Endodermal cell (in vitro differentiated cells): ENCODE measurements around the gene MRPL32. TPM values are rescaled to one million over a fixed set of nuclear protein-coding genes. Genes with fewer than 3 reads are reported as not detected.

Source experiments
- DNase-seq: peaks from one replicate; pipeline ENCODE4 v3.0.0-alpha.2; 2017
- H3K27ac ChIP-seq: 2 replicates; pipeline ENCODE4 v1.5.1; 2013; ENCODE audit warnings: mild to moderate bottlenecking, low read depth, low read length, moderate library complexity
- H3K27me3 ChIP-seq: 2 replicates; pipeline ENCODE4 v1.6.1; 2013; ENCODE audit warnings: mild to moderate bottlenecking, low read length, moderate library complexity; ENCODE audit not compliant: insufficient read depth, control insufficient read depth, poor library complexity, severe bottlenecking
- H3K36me3 ChIP-seq: 2 replicates; pipeline ENCODE4 v1.7.0; 2013; ENCODE audit warnings: mild to moderate bottlenecking, low read length, moderate library complexity; ENCODE audit not compliant: control insufficient read depth, insufficient read depth
- H3K4me1 ChIP-seq: one replicate; pipeline ENCODE4 v1.7.0; 2013; ENCODE audit warnings: low read length; ENCODE audit not compliant: control insufficient read depth, insufficient read depth
- H3K4me3 ChIP-seq: 2 replicates; pipeline ENCODE4 v1.5.1; 2013; ENCODE audit warnings: mild to moderate bottlenecking, low read length, moderate library complexity
- H3K9ac ChIP-seq: 2 replicates; pipeline ENCODE4 v1.6.1; 2013; ENCODE audit warnings: mild to moderate bottlenecking, low read length, moderate library complexity; ENCODE audit not compliant: poor library complexity, severe bottlenecking; ENCODE audit errors: extremely low read depth
- H3K9me3 ChIP-seq: 2 replicates; pipeline ENCODE4 v1.6.1; 2013; ENCODE audit warnings: mild to moderate bottlenecking, low read length, moderate library complexity; ENCODE audit not compliant: control insufficient read depth
- H3K27ac Mint-ChIP-seq: 2 replicates; pipeline ENCODE4 v1.8.0; 2020; ENCODE audit warnings: mixed read lengths
- H3K27me3 Mint-ChIP-seq: 2 replicates; pipeline ENCODE4 v1.8.0; 2021; ENCODE audit warnings: mild to moderate bottlenecking, mixed read lengths; ENCODE audit not compliant: insufficient read depth
- H3K36me3 Mint-ChIP-seq: 2 replicates; pipeline ENCODE4 v1.8.0; 2020; ENCODE audit warnings: low read depth, mixed read lengths
- H3K4me1 Mint-ChIP-seq: 2 replicates; pipeline ENCODE4 v1.8.0; 2020; ENCODE audit warnings: mixed read lengths
- H3K4me3 Mint-ChIP-seq: 2 replicates; pipeline ENCODE4 v1.8.0; 2020; ENCODE audit warnings: mild to moderate bottlenecking, moderate library complexity, mixed read lengths
- H3K9me3 Mint-ChIP-seq: 2 replicates; pipeline ENCODE4 v1.8.0; 2020; ENCODE audit warnings: mild to moderate bottlenecking, mixed read lengths
- whole genome bisulfite sequencing, 2 experiments: methylation state at CpG; one replicate each; pipeline versions ENCODE4 v1.1.5 to v1.1.7; 2013; ENCODE audit warnings: missing lambda C conversion rate in 2 of 2, mixed read lengths in 1 of 2; ENCODE audit not compliant: insufficient coverage in 1 of 2, insufficient read length in 1 of 2; 5-methylcytosine and 5-hydroxymethylcytosine counted together
- total RNA-seq, 2 donors: library from RNA; stranded (reverse); fragmentation: NEBNext Ultra II Directional in 1 of 2; extraction: Animal tissue kit (Norgen Biotek cat#: 25700) in 1 of 2; gene quantifications; 2 replicates in 1 of 2; 3 replicates in 1 of 2; pipeline ENCODE4 v1.2.1, GENCODE V29; 2021
- TF ChIP-seq, protein P1 (sequence below): fragments of 200-600 bp; sonication (generic); conservative IDR thresholded peaks from 2 replicates; pipeline ENCODE4 v1.5.0; 2021; ENCODE audit warnings: antibody characterized with exemption, mild to moderate bottlenecking

Gene MRPL32
- total RNA-seq, 2 donors from 2014 or later, result 88.6 to 97.0 TPM

DNA sequence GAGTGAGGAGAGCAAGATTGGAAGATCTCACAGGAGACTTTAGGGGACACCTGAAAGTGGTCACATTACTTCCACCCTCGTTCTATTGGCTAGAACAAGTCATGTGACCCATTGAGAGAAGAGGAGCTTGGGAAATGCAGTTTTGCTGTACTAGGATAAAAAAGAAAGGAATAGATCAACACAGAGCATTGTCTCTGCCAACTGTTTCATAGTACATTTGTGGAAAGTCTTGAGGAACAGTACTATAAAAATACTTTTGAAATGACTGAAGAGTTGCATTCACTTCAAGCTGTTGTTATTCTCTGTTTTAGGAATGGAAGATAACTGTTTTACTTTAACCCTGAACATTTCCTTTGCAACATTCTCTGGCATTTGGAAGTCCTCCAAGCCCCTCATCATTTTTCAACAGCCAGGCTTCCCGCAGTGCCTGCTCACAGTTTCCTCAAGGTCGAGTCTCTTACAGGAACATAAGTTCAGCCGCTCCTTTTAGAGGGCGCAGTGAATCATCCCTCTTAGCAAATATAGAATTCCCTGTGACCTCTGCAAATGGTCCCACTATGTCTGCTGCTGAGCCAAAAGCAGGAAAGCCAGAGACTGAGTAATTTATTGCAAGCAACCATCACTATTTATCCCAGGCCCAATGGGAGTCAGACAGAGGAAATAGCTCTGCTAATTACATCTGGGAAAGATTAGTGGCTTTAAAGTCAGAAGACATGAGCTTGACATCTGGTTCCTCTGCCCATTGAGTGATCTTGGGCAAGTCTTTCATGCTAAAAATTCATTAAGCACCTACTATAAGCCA is 40.7 kb downstream of the MRPL32 start:
- no peak overlapping the region for H3K9ac ChIP-seq
- no peaks in the 10 kb centered on the region for H3K4me1 Mint-ChIP-seq
- no peaks in the 10 kb centered on the region for H3K27me3 Mint-ChIP-seq
- no peak overlapping the region for H3K27ac Mint-ChIP-seq
- H3K27ac ChIP-seq, result no peak overlapping the region
- peaks cover 44% of the 10 kb centered on the region for H3K9me3 ChIP-seq
- DNase-seq, result no peak
- 92 to 95% methylated on average over 4 to 5 of the region's 5 CpGs for WGBS, 2 experiments
- H3K4me1 ChIP-seq, result no peaks in the 10 kb centered on the region
- no peak overlapping the region for H3K4me3 Mint-ChIP-seq
- no peak overlapping the region for H3K4me3 ChIP-seq
- peaks cover 30% of the 10 kb centered on the region for H3K9me3 Mint-ChIP-seq
- H3K36me3 Mint-ChIP-seq, result peaks cover 47% of the 10 kb centered on the region
- peaks cover 19% of the 10 kb centered on the region for H3K36me3 ChIP-seq
- TF ChIP-seq, protein P1, sequence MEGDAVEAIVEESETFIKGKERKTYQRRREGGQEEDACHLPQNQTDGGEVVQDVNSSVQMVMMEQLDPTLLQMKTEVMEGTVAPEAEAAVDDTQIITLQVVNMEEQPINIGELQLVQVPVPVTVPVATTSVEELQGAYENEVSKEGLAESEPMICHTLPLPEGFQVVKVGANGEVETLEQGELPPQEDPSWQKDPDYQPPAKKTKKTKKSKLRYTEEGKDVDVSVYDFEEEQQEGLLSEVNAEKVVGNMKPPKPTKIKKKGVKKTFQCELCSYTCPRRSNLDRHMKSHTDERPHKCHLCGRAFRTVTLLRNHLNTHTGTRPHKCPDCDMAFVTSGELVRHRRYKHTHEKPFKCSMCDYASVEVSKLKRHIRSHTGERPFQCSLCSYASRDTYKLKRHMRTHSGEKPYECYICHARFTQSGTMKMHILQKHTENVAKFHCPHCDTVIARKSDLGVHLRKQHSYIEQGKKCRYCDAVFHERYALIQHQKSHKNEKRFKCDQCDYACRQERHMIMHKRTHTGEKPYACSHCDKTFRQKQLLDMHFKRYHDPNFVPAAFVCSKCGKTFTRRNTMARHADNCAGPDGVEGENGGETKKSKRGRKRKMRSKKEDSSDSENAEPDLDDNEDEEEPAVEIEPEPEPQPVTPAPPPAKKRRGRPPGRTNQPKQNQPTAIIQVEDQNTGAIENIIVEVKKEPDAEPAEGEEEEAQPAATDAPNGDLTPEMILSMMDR, result no peak
- H3K27me3 ChIP-seq, result no peaks in the 10 kb centered on the region

DNA sequence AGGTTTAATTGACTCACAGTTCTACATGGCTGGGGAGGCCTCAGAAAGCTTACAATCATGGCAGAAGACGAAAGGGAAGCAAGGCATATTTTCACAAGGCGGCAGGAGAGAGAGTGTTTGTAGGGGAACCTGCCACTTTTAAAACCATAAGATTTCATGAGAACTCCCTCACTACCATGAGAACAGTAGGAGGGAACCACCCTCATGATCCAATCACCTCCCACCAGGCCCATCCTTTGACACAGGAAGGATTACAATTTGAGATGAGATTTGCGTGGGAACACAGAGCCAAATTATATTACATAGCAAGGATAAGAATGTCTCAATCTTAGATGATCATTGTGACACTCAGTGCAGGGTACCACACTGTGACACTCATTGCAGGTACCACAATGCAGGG is 44.2 kb downstream of the MRPL32 start:
- no peaks in the 10 kb centered on the region for H3K27me3 ChIP-seq
- no peak overlapping the region for H3K9ac ChIP-seq
- Mint-ChIP-seq H3K27me3 (no peaks in the 10 kb centered on the region), H3K9me3 (peaks cover 5% of the 10 kb centered on the region), H3K27ac (no peak overlapping the region), H3K4me1 (no peaks in the 10 kb centered on the region), H3K36me3 (peaks cover 24% of the 10 kb centered on the region), H3K4me3 (no peak overlapping the region)
- H3K27ac ChIP-seq, result no peak overlapping the region
- H3K36me3 ChIP-seq, result peaks cover 7% of the 10 kb centered on the region
- no peak for DNase-seq
- peaks cover 12% of the 10 kb centered on the region for H3K9me3 ChIP-seq
- TF ChIP-seq, protein P1, result no peak
- H3K4me3 ChIP-seq, result no peak overlapping the region
- no peaks in the 10 kb centered on the region for H3K4me1 ChIP-seq
- 83 to 98% methylated on average over 1 to 3 of the region's 3 CpGs for WGBS, 2 experiments

DNA sequence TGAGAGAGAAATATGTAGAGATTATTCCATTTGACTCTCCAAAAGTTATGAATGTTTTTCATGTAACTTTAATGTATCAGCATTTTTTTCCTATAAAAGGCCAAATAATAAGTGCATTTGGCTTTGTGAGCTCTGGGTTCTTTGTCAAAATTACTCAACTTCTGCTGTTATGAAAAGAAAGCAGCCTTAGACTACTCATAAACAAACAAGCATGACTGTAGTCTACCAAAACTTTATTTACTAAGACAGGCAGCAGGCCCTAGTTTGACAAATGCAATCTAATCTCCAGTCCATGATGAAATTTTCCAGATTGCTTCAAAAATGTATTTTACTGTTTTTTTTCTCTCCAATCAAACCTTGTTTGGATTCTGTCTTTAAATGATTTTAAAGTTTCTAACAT is 46.3 kb downstream of the MRPL32 start:
- Mint-ChIP-seq H3K4me3 (no peak overlapping the region), H3K9me3 (peaks cover 2% of the 10 kb centered on the region), H3K27ac (no peak overlapping the region), H3K27me3 (no peaks in the 10 kb centered on the region), H3K36me3 (peaks cover 8% of the 10 kb centered on the region), H3K4me1 (no peaks in the 10 kb centered on the region)
- H3K9ac ChIP-seq, result no peak overlapping the region
- no peaks in the 10 kb centered on the region for H3K27me3 ChIP-seq
- no peaks in the 10 kb centered on the region for H3K4me1 ChIP-seq
- H3K27ac ChIP-seq, result no peak overlapping the region
- H3K9me3 ChIP-seq, result peaks cover 12% of the 10 kb centered on the region
- no peak for DNase-seq
- no peaks in the 10 kb centered on the region for H3K36me3 ChIP-seq
- no peak overlapping the region for H3K4me3 ChIP-seq
- TF ChIP-seq, protein P1, result no peak
